Tibial artery (tissue), 4 donors: ENCODE measurements around the gene MYH13.

Experiments used
- DNase-seq, 2 donors: peaks; one replicate each; pipeline ENCODE4 v3.0.0-alpha.2; 2019
- H3K27ac ChIP-seq, 2 donors: fragments of 200-600 bp; sonication (generic) in 1 of 2; 1 replicate in 1 of 2; 2 replicates in 1 of 2; pipeline ENCODE4 v1.5.1; 2018 to 2019; ENCODE audit warnings: mild to moderate bottlenecking in 1 of 2
- H3K27me3 ChIP-seq, 2 donors: fragments of 200-600 bp; sonication (generic) in 1 of 2; one replicate each; pipeline versions ENCODE4 v1.5.1 to v1.6.0; 2016 to 2019
- H3K36me3 ChIP-seq, 3 donors: fragments of 200-600 bp; sonication (generic) in 2 of 3; one replicate each; pipeline ENCODE4 v1.5.1; 2016 to 2019; ENCODE audit warnings: mild to moderate bottlenecking in 2 of 3
- H3K4me1 ChIP-seq, 4 donors: fragments of 200-600 bp; sonication (generic) in 2 of 4; 1 replicate in 3 of 4; 2 replicates in 1 of 4; pipeline ENCODE4 v1.5.1; 2016 to 2019
- H3K4me3 ChIP-seq, 2 donors: fragments of 200-600 bp; sonication (generic) in 1 of 2; 1 replicate in 1 of 2; 2 replicates in 1 of 2; pipeline ENCODE4 v1.5.1; 2018 to 2019; ENCODE audit warnings: mild to moderate bottlenecking in 2 of 2
- H3K9me3 ChIP-seq, 3 donors: fragments of 200-600 bp; sonication (generic) in 1 of 3; one replicate each; pipeline ENCODE4 v1.5.1; 2016 to 2019
- CTCF ChIP-seq, 2 experiments: fragments of 200-600 bp in 1 of 2; fragments of 450-650 bp in 1 of 2; IDR thresholded peaks; one replicate each; pipeline ENCODE4 v1.5.1; 2017 to 2019; ENCODE audit warnings: antibody characterized with exemption in 2 of 2, mild to moderate bottlenecking in 1 of 2, moderate library complexity in 1 of 2
- intact Hi-C: fragments of 100-400 bp; cut with DNase I; formaldehyde crosslinking; loops from one replicate; pipeline ENCODE4 v1.15.0; 2023; ENCODE audit warnings: low total_unique reads

MYH13 gene

GRCh38 chr17:10349403-10349802 lies 23.4 kb downstream of the MYH13 start:
- Histone ChIP-seq H3K27ac (no peak overlapping the region), H3K4me1 (no peaks in the 10 kb centered on the region), H3K4me3 (no peak overlapping the region), H3K36me3 (no peaks in the 10 kb centered on the region), H3K9me3 (no peaks in the 10 kb centered on the region), H3K27me3 (no peaks in the 10 kb centered on the region)
- DNase-seq = no peak
- intact Hi-C loops = no loop called here
- no peak for TF ChIP-seq CTCF (IDR thresholded peaks at IDR 0.05)

- no peak for TF ChIP-seq CTCF (IDR thresholded peaks at IDR 0.05)
- Histone ChIP-seq H3K36me3 (no peaks in the 10 kb centered on the region), H3K27ac (no peak overlapping the region), H3K4me1 (no peaks in the 10 kb centered on the region), H3K4me3 (no peak overlapping the region), H3K9me3 (no peaks in the 10 kb centered on the region), H3K27me3 (no peaks in the 10 kb centered on the region)
- intact Hi-C loops = no loop called here
- DNase-seq = no peak
Observed at GRCh38 chr17:10344816-10345215, 28.0 kb downstream of the MYH13 start.

- no peaks in the 10 kb centered on the region for H3K4me1 ChIP-seq
- DNase-seq = no peak
- no peak overlapping the region for H3K27ac ChIP-seq
- intact Hi-C loops = no loop called here
- no peaks in the 10 kb centered on the region for H3K9me3 ChIP-seq
- H3K27me3 ChIP-seq = no peaks in the 10 kb centered on the region
- no peak for TF ChIP-seq CTCF (IDR thresholded peaks at IDR 0.05)
- no peak overlapping the region for H3K4me3 ChIP-seq
- no peaks in the 10 kb centered on the region for H3K36me3 ChIP-seq
Observed at GRCh38 chr17:10339051-10339450, 33.8 kb downstream of the MYH13 start.

- no peak for DNase-seq
- intact Hi-C loops = no loop called here
- no peaks in the 10 kb centered on the region for H3K27me3 ChIP-seq
- no peaks in the 10 kb centered on the region for H3K9me3 ChIP-seq
- no peak overlapping the region for H3K4me3 ChIP-seq
- no peak for TF ChIP-seq CTCF (IDR thresholded peaks at IDR 0.05)
- H3K36me3 ChIP-seq = no peaks in the 10 kb centered on the region
- no peak overlapping the region for H3K27ac ChIP-seq
- H3K4me1 ChIP-seq = no peaks in the 10 kb centered on the region
Observed at GRCh38 chr17:10337976-10338375, 34.8 kb downstream of the MYH13 start.

GRCh38 chr17:10337136-10337535 lies 35.7 kb downstream of the MYH13 start:
- intact Hi-C loops = no loop called here
- Histone ChIP-seq H3K27ac (no peak overlapping the region), H3K4me1 (no peaks in the 10 kb centered on the region), H3K9me3 (no peaks in the 10 kb centered on the region), H3K4me3 (no peak overlapping the region), H3K36me3 (no peaks in the 10 kb centered on the region), H3K27me3 (no peaks in the 10 kb centered on the region)
- TF ChIP-seq CTCF (IDR thresholded peaks at IDR 0.05) = no peak
- DNase-seq = no peak

- TF ChIP-seq CTCF (IDR thresholded peaks at IDR 0.05) = no peak
- Histone ChIP-seq H3K4me1 (no peaks in the 10 kb centered on the region), H3K27ac (no peak overlapping the region), H3K27me3 (no peaks in the 10 kb centered on the region), H3K9me3 (no peaks in the 10 kb centered on the region), H3K36me3 (no peaks in the 10 kb centered on the region), H3K4me3 (no peak overlapping the region)
- intact Hi-C loops = no loop called here
- no peak for DNase-seq
Observed at GRCh38 chr17:10336393-10336792, 36.4 kb downstream of the MYH13 start.
